Thymus (tissue), 11 donors: ENCODE results near the gene PARD3B. TPM values are rescaled to one million over a fixed set of nuclear protein-coding genes. Genes with fewer than 3 reads are reported as not detected.

Experiments
- DNase-seq, 9 donors: peaks; one replicate each; pipeline ENCODE4 v3.0.0-alpha.2; 2013; ENCODE audit warnings: low spot score in 9 of 9, low read depth in 6 of 9, missing footprints in 1 of 9
- H3K27ac ChIP-seq, 2 donors: one replicate each; pipeline ENCODE4 v1.5.1; 2013; ENCODE audit warnings: control low read depth in 1 of 2, low read depth in 1 of 2, low read length in 1 of 2, mild to moderate bottlenecking in 1 of 2, moderate library complexity in 1 of 2
- H3K27me3 ChIP-seq, 2 donors: one replicate each; pipeline ENCODE4 v1.5.1; 2013; ENCODE audit warnings: low read length in 1 of 2; ENCODE audit not compliant: control insufficient read depth in 2 of 2, insufficient read depth in 1 of 2
- H3K36me3 ChIP-seq, 2 donors: one replicate each; pipeline ENCODE4 v1.5.1; 2013; ENCODE audit warnings: low read length in 1 of 2, mild to moderate bottlenecking in 1 of 2, moderate library complexity in 1 of 2; ENCODE audit not compliant: control insufficient read depth in 2 of 2, insufficient read depth in 2 of 2
- H3K4me1 ChIP-seq, 2 donors: one replicate each; pipeline ENCODE4 v1.5.1; 2013; ENCODE audit warnings: low read length in 2 of 2; ENCODE audit not compliant: control insufficient read depth in 2 of 2, insufficient read depth in 2 of 2
- H3K4me3 ChIP-seq, 2 donors: one replicate each; pipeline ENCODE4 v1.5.1; 2013; ENCODE audit warnings: low read length in 2 of 2, control low read depth in 1 of 2, mild to moderate bottlenecking in 1 of 2
- H3K9me3 ChIP-seq, 2 donors: one replicate each; pipeline ENCODE4 v1.5.1; 2013; ENCODE audit warnings: low read length in 1 of 2, mild to moderate bottlenecking in 1 of 2; ENCODE audit not compliant: control insufficient read depth in 2 of 2, insufficient read depth in 1 of 2
- WGBS: extraction: QIAGEN DNeasy Blood & Tissue Kit; methylation state at CpG from one replicate; pipeline ENCODE4 v1.1.7; 2013; 5-methylcytosine and 5-hydroxymethylcytosine counted together
- polyA plus RNA-seq: library from polyadenylated mRNA; stranded (reverse); fragments of 200-250 nt; gene quantifications from one replicate; pipeline ENCODE4 v1.2.3, GENCODE V29; 2013
- total RNA-seq: library from RNA; stranded (reverse); fragments of 120-200 nt; gene quantifications from one replicate; pipeline ENCODE4 v1.2.4, GENCODE V29; 2013
- donor health status: healthy.

Gene PARD3B
- total and polyA plus RNA-seq, 2 donors: 1.0 to 2.4 TPM

DNA sequence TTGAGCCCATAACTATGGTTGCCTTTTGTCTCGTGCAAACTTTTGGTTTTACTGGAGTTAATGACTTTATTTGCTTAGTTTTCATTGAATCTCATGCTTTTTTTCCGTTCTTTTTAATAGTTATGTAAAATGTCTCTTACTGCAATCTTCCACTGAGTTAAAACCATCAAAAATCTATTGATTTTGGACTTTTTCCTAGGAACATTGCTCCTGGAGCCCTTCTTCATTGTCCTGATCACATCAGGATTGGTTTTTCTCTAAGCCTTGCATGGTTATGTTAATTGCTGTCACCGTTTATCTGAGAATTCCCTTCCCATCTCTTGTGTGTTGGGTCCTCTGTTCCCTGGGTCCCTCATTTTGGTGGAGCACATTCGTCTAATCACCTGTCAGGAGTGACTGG, 125.5 kb downstream of the PARD3B start:
- H3K36me3 ChIP-seq: no peaks in the 10 kb centered on the region
- no peaks in the 10 kb centered on the region for H3K9me3 ChIP-seq
- 91% methylated on average over 4 of the region's 4 CpGs for WGBS
- H3K27me3 ChIP-seq: no peaks in the 10 kb centered on the region
- no peaks in the 10 kb centered on the region for H3K4me1 ChIP-seq
- H3K4me3 ChIP-seq: no peak overlapping the region
- no peak for DNase-seq
- no peak overlapping the region for H3K27ac ChIP-seq

DNA sequence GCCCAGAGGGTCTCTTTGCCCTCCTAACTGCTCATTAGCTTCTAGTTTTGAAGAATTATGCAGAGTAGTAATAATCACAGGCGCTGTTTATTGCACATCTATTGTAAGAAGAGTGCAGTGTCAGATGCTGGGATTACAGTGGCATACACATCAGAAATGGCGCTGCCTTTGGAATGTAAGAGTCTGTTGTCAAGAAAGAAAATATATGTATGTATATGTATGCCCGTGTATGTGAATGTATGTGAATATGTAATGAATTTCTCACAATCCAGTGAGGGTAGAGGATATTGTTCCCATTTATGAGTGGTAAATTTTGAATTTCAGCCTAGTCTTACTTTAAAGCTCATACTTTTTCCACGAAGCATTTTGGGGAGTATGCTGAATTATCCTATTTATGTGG, 127.5 kb downstream of the PARD3B start:
- no peak overlapping the region for H3K27ac ChIP-seq
- H3K36me3 ChIP-seq: no peaks in the 10 kb centered on the region
- H3K9me3 ChIP-seq: no peaks in the 10 kb centered on the region
- H3K27me3 ChIP-seq: no peaks in the 10 kb centered on the region
- DNase-seq: no peak
- no peaks in the 10 kb centered on the region for H3K4me1 ChIP-seq
- H3K4me3 ChIP-seq: no peak overlapping the region
- WGBS: 82% methylated on average over 4 of the region's 4 CpGs

DNA sequence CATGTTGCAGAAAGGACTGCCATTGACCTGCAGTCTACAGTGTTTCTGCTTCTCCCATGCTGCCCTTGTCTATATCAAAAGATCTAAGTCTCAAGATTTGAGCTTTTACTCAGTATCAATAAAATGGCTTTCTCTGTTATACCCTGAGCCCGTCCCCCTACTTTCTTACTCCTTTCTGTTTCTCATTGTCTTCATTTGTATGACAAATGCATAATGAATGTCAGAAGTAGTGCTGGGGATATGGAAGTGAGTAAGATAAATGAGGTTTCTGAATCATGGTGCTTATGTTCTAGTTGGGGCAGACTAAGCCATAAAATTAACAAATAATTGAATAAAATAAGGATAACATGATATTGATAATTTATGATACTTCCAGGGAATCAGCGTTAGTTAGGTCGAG, 128.6 kb downstream of the PARD3B start:
- no peaks in the 10 kb centered on the region for H3K36me3 ChIP-seq
- no peaks in the 10 kb centered on the region for H3K4me1 ChIP-seq
- no peaks in the 10 kb centered on the region for H3K9me3 ChIP-seq
- H3K27me3 ChIP-seq: no peaks in the 10 kb centered on the region
- 98% methylated on average over 3 of the region's 3 CpGs for WGBS
- H3K27ac ChIP-seq: no peak overlapping the region
- no peak overlapping the region for H3K4me3 ChIP-seq
- no peak for DNase-seq

DNA sequence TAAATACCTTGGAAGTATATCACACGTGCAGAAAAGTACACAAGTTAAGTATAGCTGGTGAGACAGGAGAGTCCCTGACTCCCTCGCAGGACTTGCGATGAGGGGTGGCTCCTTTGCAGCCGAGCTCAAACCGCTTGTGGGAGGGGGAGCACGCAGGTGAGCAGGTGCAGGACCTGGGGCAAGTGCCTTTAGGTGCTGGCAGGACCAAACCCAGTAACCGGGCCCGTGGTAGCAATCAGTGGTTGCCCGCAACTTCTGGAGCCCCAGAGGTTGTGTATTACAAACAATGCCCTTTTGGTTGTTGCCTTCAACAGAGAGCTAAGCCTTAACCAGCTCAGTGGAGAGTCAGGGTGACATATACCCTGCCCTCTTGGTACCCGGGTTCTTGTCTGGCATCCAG, 132.8 kb downstream of the PARD3B start:
- no peaks in the 10 kb centered on the region for H3K9me3 ChIP-seq
- DNase-seq: no peak
- WGBS: 96% methylated on average over 10 of the region's 10 CpGs
- H3K36me3 ChIP-seq: no peaks in the 10 kb centered on the region
- no peaks in the 10 kb centered on the region for H3K27me3 ChIP-seq
- H3K4me3 ChIP-seq: no peak overlapping the region
- H3K4me1 ChIP-seq: no peaks in the 10 kb centered on the region
- H3K27ac ChIP-seq: no peak overlapping the region

GRCh38 chr2:204680576-204680975, 135.3 kb downstream of the PARD3B start:
- 92% methylated on average over 2 of the region's 2 CpGs for WGBS

DNA sequence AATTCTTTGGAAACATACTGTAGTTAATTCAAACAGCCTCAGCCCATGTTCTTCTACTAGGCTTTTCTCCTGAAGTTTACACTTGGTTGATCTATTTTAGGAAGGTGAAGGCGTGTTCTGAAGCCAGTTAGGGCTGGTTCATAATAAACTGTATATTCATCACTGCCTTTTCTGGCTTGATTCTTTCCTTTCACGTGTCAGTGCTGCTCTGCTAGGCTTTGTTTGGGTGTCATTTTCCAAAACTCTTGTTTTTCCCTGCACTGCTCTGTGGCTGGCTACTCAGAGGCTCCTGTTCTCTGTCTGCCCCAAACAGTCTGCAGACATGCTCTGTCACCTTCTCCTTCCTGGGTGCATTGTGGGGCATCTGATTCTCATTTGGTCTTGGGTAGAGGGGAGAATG, 136.1 kb downstream of the PARD3B start:
- Histone ChIP-seq H3K27ac (no peak overlapping the region), H3K4me3 (no peak overlapping the region), H3K27me3 (no peaks in the 10 kb centered on the region), H3K9me3 (no peaks in the 10 kb centered on the region), H3K36me3 (no peaks in the 10 kb centered on the region), H3K4me1 (no peaks in the 10 kb centered on the region)
- no peak for DNase-seq
- 75% methylated on average over 2 of the region's 2 CpGs for WGBS

More at GRCh38 chr2:204680576-204680975, 135.3 kb downstream of the PARD3B start:
- no peaks in the 10 kb centered on the region for H3K36me3 ChIP-seq
- no peak for DNase-seq
- H3K4me3 ChIP-seq: no peak overlapping the region
- no peaks in the 10 kb centered on the region for H3K27me3 ChIP-seq
- no peaks in the 10 kb centered on the region for H3K9me3 ChIP-seq
- H3K27ac ChIP-seq: no peak overlapping the region
- no peaks in the 10 kb centered on the region for H3K4me1 ChIP-seq

GRCh38 chr2:204683384-204683783, 138.1 kb downstream of the PARD3B start:
- 97% methylated on average over 1 of the region's 1 CpG for WGBS
- Histone ChIP-seq H3K36me3 (no peaks in the 10 kb centered on the region), H3K9me3 (no peaks in the 10 kb centered on the region), H3K27ac (no peak overlapping the region), H3K4me1 (no peaks in the 10 kb centered on the region), H3K4me3 (no peak overlapping the region), H3K27me3 (no peaks in the 10 kb centered on the region)
- no peak for DNase-seq

DNA sequence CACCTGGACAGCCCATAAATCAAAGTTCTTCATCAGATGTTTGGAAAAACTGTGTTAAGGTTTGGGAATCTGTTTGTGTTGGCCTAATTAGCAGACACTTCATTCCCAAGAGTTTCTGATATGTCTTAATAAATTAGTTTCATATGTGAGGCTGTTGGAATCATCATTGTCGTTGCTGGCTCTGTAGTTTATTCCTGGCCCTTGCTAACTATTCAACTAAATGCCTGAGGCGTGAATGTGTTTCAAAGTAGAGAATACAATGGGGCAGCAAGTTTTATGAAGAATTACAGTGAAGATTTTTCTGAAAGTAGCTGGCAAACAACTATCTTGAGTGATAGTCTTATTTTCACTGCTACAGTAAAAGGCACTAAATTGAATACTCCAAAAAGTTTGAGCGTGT, 141.1 kb downstream of the PARD3B start:
- H3K4me3 ChIP-seq: no peak overlapping the region
- no peak for DNase-seq
- no peak overlapping the region for H3K27ac ChIP-seq
- no peaks in the 10 kb centered on the region for H3K27me3 ChIP-seq
- H3K36me3 ChIP-seq: no peaks in the 10 kb centered on the region
- no peaks in the 10 kb centered on the region for H3K9me3 ChIP-seq
- WGBS: 93% methylated on average over 3 of the region's 3 CpGs
- H3K4me1 ChIP-seq: no peaks in the 10 kb centered on the region

GRCh38 chr2:204687776-204688175, 142.5 kb downstream of the PARD3B start:
- H3K27ac ChIP-seq: no peak overlapping the region
- no peak for DNase-seq
- no peaks in the 10 kb centered on the region for H3K27me3 ChIP-seq
- 97% methylated on average over 2 of the region's 2 CpGs for WGBS
- no peaks in the 10 kb centered on the region for H3K4me1 ChIP-seq
- no peaks in the 10 kb centered on the region for H3K36me3 ChIP-seq
- no peak overlapping the region for H3K4me3 ChIP-seq
- H3K9me3 ChIP-seq: no peaks in the 10 kb centered on the region

DNA sequence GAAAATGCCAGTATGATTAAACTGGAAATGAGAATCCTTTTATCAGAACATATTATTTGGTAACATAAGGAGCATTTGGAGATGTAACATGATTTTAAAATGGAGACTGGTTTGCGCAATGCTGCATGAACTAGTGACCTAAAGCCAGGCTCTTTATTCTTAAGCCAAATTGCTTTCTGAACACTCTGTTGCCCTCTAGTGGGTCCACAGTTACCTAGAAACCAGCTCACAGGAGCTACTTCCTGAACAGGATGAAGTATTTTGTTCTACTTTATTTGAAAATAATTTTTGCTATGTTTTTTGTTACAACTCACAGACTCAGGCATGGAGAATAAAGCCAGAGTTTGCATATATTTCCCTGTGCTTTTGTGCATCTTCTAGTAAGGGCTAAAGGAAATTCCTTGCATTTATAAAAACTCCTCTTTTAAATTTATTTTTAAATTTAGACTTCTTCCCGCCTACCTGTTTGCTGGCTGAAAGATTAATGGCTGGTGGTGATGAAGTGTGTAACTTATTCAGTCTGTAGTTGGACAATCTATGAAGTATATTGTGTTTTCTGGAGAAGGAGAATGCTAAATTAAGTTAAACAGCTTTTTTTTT, 146.7 kb downstream of the PARD3B start:
- no peaks in the 10 kb centered on the region for H3K27me3 ChIP-seq
- no peaks in the 10 kb centered on the region for H3K4me1 ChIP-seq
- H3K36me3 ChIP-seq: no peaks in the 10 kb centered on the region
- no peak overlapping the region for H3K27ac ChIP-seq
- H3K4me3 ChIP-seq: no peak overlapping the region
- 92% methylated on average over 2 of the region's 2 CpGs for WGBS
- peak; percentile 3 to 63 (median 20) for DNase-seq
- H3K9me3 ChIP-seq: no peaks in the 10 kb centered on the region
